IMR-90 (cell line): ENCODE data around the gene FER. TPM values are rescaled to one million over a fixed set of nuclear protein-coding genes. Genes with fewer than 3 reads are reported as not detected.

ENCODE experiments used
- ATAC-seq: fragments of 200-7000 bp; cut with Tn5 transposase; 2 replicates; pipeline ENCODE4 v1.9.1; 2020; ENCODE audit warnings: low read depth, mild to moderate bottlenecking, moderate library complexity
- BruUV-seq: library from RNA; stranded (reverse); fragments of 400-500 nt; replicated peaks from 2 replicates; lab custom pipeline; 2021; lab: Mats Ljungman, UMichigan
- CTCF ChIA-PET: fragments of 300-600 bp; formaldehyde crosslinking; extraction: SDS; loops from one replicate; lab custom pipeline; 2021; ENCODE audit warnings: antibody characterized with exemption; lab: Yijun Ruan, JAX
- POLR2A ChIA-PET: fragments of 300-600 bp; sonication (Branson Sonifier 250); formaldehyde crosslinking; loops from one replicate; lab custom pipeline; 2022; ENCODE audit warnings: antibody characterized with exemption; ENCODE audit not compliant: unreplicated experiment; lab: Charles Lee
- DNase-seq: peaks from one replicate; pipeline ENCODE4 v3.0.0; 2013
- H2AFZ ChIP-seq: replicated peaks from 2 replicates; pipeline ENCODE3; 2013; ENCODE audit warnings: low read length, mild to moderate bottlenecking; ENCODE audit not compliant: poor library complexity
- H2AK5ac ChIP-seq: 2 replicates; pipeline ENCODE4 v1.6.1; 2013; ENCODE audit warnings: low read depth, low read length, inconsistent platforms
- H2AK9ac ChIP-seq: replicated peaks from 2 replicates; pipeline ENCODE3; 2013; ENCODE audit warnings: mild to moderate bottlenecking, low read depth, low read length, moderate library complexity; ENCODE audit not compliant: poor library complexity
- H2BK120ac ChIP-seq: 2 replicates; pipeline ENCODE4 v1.6.1; 2013; ENCODE audit warnings: low read depth, low read length, inconsistent platforms
- H2BK15ac ChIP-seq: 3 replicates; pipeline ENCODE4 v1.6.1; 2013; ENCODE audit warnings: low read depth, low read length, inconsistent platforms
- H2BK20ac ChIP-seq: 2 replicates; pipeline ENCODE4 v1.6.1; 2013; ENCODE audit warnings: low read depth, mild to moderate bottlenecking, inconsistent platforms, low read length, moderate library complexity
- H2BK5ac ChIP-seq: 2 replicates; pipeline ENCODE4 v1.6.1; 2013; ENCODE audit warnings: mild to moderate bottlenecking, low read depth, low read length, inconsistent platforms; ENCODE audit not compliant: poor library complexity, severe bottlenecking
- H3K14ac ChIP-seq: replicated peaks from 2 replicates; pipeline ENCODE4 v1.6.1; 2013; ENCODE audit warnings: low read depth, low read length, inconsistent platforms
- H3K18ac ChIP-seq: 2 replicates; pipeline ENCODE4 v1.6.1; 2013; ENCODE audit warnings: low read depth, low read length, control low read depth
- H3K23ac ChIP-seq: 2 replicates; pipeline ENCODE4 v1.6.1; 2013; ENCODE audit warnings: low read depth, low read length, inconsistent platforms
- H3K27ac ChIP-seq: 2 replicates; pipeline ENCODE4 v1.5.1; 2013; ENCODE audit warnings: mild to moderate bottlenecking, control low read depth, low read length; ENCODE audit not compliant: insufficient read depth
- H3K27me3 ChIP-seq: 2 replicates; pipeline ENCODE4 v1.6.1; 2013; ENCODE audit warnings: low read length; ENCODE audit not compliant: control insufficient read depth, insufficient read depth
- H3K36me3 ChIP-seq: 2 replicates; pipeline ENCODE4 v1.6.1; 2013; ENCODE audit warnings: low read length, mixed read lengths; ENCODE audit not compliant: control insufficient read depth, insufficient read depth
- H3K4ac ChIP-seq: 2 replicates; pipeline ENCODE4 v1.6.1; 2013; ENCODE audit warnings: low read depth, low read length, inconsistent platforms
- H3K4me1 ChIP-seq: 2 replicates; pipeline ENCODE4 v1.6.1; 2013; ENCODE audit warnings: low read length, mixed read lengths; ENCODE audit not compliant: control insufficient read depth, insufficient read depth
- H3K4me2 ChIP-seq: 2 replicates; pipeline ENCODE4 v1.6.1; 2013; ENCODE audit warnings: low read depth, mild to moderate bottlenecking, control low read depth, low read length, moderate library complexity
- H3K4me3 ChIP-seq: 2 replicates; pipeline ENCODE4 v1.5.1; 2013; ENCODE audit warnings: low read depth, mild to moderate bottlenecking, control low read depth, low read length, moderate library complexity; ENCODE audit not compliant: insufficient read depth
- H3K56ac ChIP-seq: 2 replicates; pipeline ENCODE4 v1.6.1; 2013; ENCODE audit warnings: low read length, inconsistent platforms; ENCODE audit not compliant: insufficient read depth; ENCODE audit errors: extremely low read depth
- H3K79me1 ChIP-seq, 2 experiments: 2 replicates each; pipeline ENCODE4 v1.6.1; 2013; ENCODE audit warnings: low read length in 2 of 2, inconsistent platforms in 1 of 2, low read depth in 1 of 2
- H3K9ac ChIP-seq: 2 replicates; pipeline ENCODE4 v1.6.1; 2013; ENCODE audit warnings: low read depth, low read length, control low read depth
- H3K9me1 ChIP-seq: 2 replicates; pipeline ENCODE4 v1.6.1; 2013; ENCODE audit warnings: low read length, inconsistent platforms; ENCODE audit not compliant: insufficient read depth
- H3K9me3 ChIP-seq: 2 replicates; pipeline ENCODE4 v1.6.1; 2013; ENCODE audit warnings: low read length; ENCODE audit not compliant: control insufficient read depth, insufficient read depth
- H4K20me1 ChIP-seq: 2 replicates; pipeline ENCODE4 v1.6.1; 2013; ENCODE audit warnings: low read length, inconsistent platforms; ENCODE audit not compliant: insufficient read depth
- H4K5ac ChIP-seq: 2 replicates; pipeline ENCODE4 v1.6.1; 2013; ENCODE audit warnings: mild to moderate bottlenecking, low read depth, low read length, control low read depth
- H4K8ac ChIP-seq, 2 experiments: 2 replicates each; pipeline ENCODE4 v1.6.1; 2013; ENCODE audit warnings: low read depth in 2 of 2, low read length in 2 of 2, control low read depth in 1 of 2, inconsistent platforms in 1 of 2
- H4K91ac ChIP-seq: 2 replicates; pipeline ENCODE4 v1.6.1; 2013; ENCODE audit warnings: low read depth, low read length, inconsistent platforms; ENCODE audit not compliant: insufficient read depth
- BHLHE40 ChIP-seq: fragments of 150-350 bp; IDR thresholded peaks from 2 replicates; pipeline ENCODE4 v1.6.1; 2016; ENCODE audit warnings: mild to moderate bottlenecking, low read depth, low read length
- CEBPB ChIP-seq: IDR thresholded peaks from 2 replicates; pipeline ENCODE4 v1.6.1; 2012; ENCODE audit warnings: low read depth, low read length, improper control_type of control experiment
- CHD1 ChIP-seq: IDR thresholded peaks from 2 replicates; pipeline ENCODE4 v1.6.1; 2012; ENCODE audit warnings: low read depth, low read length, improper control_type of control experiment
- FOS ChIP-seq: fragments of 150-350 bp; IDR thresholded peaks from 2 replicates; pipeline ENCODE4 v1.6.1; 2016; ENCODE audit warnings: low read depth, low read length
- MAFK ChIP-seq: IDR thresholded peaks from 2 replicates; pipeline ENCODE4 v1.6.1; 2012; ENCODE audit warnings: low read depth, low read length, improper control_type of control experiment
- MAZ ChIP-seq: IDR thresholded peaks from 2 replicates; pipeline ENCODE4 v1.6.1; 2012; ENCODE audit warnings: low read depth, mild to moderate bottlenecking, low read length, improper control_type of control experiment, moderate library complexity, borderline replicate concordance
- MXI1 ChIP-seq: IDR thresholded peaks from 2 replicates; pipeline ENCODE4 v1.6.1; 2012; ENCODE audit warnings: low read depth, mild to moderate bottlenecking, low read length, moderate library complexity, borderline replicate concordance
- NFE2L2 ChIP-seq: fragments of 150-350 bp; IDR thresholded peaks from 2 replicates; pipeline ENCODE4 v1.6.1; 2016; ENCODE audit warnings: low read depth, mild to moderate bottlenecking, low read length
- POLR2A ChIP-seq: IDR thresholded peaks from 2 replicates; pipeline ENCODE4 v1.6.1; 2012; ENCODE audit warnings: mild to moderate bottlenecking, low read depth, low read length
- RAD21 ChIP-seq: IDR thresholded peaks from 2 replicates; pipeline ENCODE4 v1.6.1; 2012; ENCODE audit warnings: low read length, improper control_type of control experiment
- RCOR1 ChIP-seq: IDR thresholded peaks from 2 replicates; pipeline ENCODE4 v1.6.1; 2012; ENCODE audit warnings: mild to moderate bottlenecking, low read length, improper control_type of control experiment; ENCODE audit not compliant: insufficient replicate concordance
- RFX5 ChIP-seq: IDR thresholded peaks from 2 replicates; pipeline ENCODE4 v1.8.0; 2012; ENCODE audit warnings: low read depth, mild to moderate bottlenecking, low read length, moderate library complexity
- SMC3 ChIP-seq: fragments of 150-350 bp; IDR thresholded peaks from 2 replicates; pipeline ENCODE4 v1.6.1; 2016; ENCODE audit warnings: low read depth, mild to moderate bottlenecking, antibody characterized with exemption, low read length, moderate library complexity
- WGBS, 2 experiments: methylation state at CpG; one replicate each; pipeline versions ENCODE4 v1.1.5 to v1.1.7; 2013; ENCODE audit warnings: missing lambda C conversion rate in 2 of 2; ENCODE audit not compliant: insufficient read length in 1 of 2; ENCODE audit errors: extremely low coverage in 2 of 2; 5-methylcytosine and 5-hydroxymethylcytosine counted together
- dilution Hi-C: fragments of 300-500 bp; cut with HindIII; formaldehyde crosslinking; loops from one replicate; pipeline ENCODE4 v1.14.3; 2018; ENCODE audit warnings: low sequenced_read_pairs; ENCODE audit not compliant: unreplicated experiment
- in situ Hi-C: fragments of 300-500 bp; cut with MboI; formaldehyde crosslinking; loops from 3 replicates; pipeline ENCODE4 v1.14.3; 2019; ENCODE audit warnings: low sequenced_read_pairs, inconsistent platforms, mixed read lengths
- intact Hi-C: fragments of 100-400 bp; cut with micrococcal nuclease; formaldehyde crosslinking; loops from 2 replicates; pipeline ENCODE4 v1.10.0; 2022
- polyA plus RNA-seq, 3 experiments: library from polyadenylated mRNA; depleted of rRNA; stranded (reverse); fragments of >200 nt; gene quantifications; 2 replicates each; pipeline ENCODE4 v1.2.3, GENCODE V29; 2012; ENCODE audit warnings: low replicate concordance in 1 of 3
- total RNA-seq: library from RNA; depleted of rRNA; stranded (reverse); fragments of >200 nt; gene quantifications from 2 replicates; pipeline ENCODE4 v1.2.3, GENCODE V29; 2012
- TF ChIP-seq, protein P1 (sequence below): conservative IDR thresholded peaks from 2 replicates; pipeline ENCODE4 v1.5.1; 2012; ENCODE audit warnings: mild to moderate bottlenecking, low read depth, low read length, improper control_type of control experiment
- TF ChIP-seq, protein P2 (sequence below): fragments of 150-350 bp; IDR thresholded peaks from 2 replicates; pipeline ENCODE4 v1.6.1; 2016; ENCODE audit warnings: low read depth, mild to moderate bottlenecking, low read length, moderate library complexity, borderline replicate concordance
- TF ChIP-seq, protein P3 (sequence below): fragments of 150-350 bp; IDR thresholded peaks from 2 replicates; pipeline ENCODE4 v1.6.1; 2017; ENCODE audit warnings: mild to moderate bottlenecking, antibody characterized with exemption, low read length, low read depth

Gene FER
- total and polyA plus RNA-seq, 2 of the 4 experiments (the other 2 are of a cell fraction) = 3.5 to 32.4 TPM

DNA sequence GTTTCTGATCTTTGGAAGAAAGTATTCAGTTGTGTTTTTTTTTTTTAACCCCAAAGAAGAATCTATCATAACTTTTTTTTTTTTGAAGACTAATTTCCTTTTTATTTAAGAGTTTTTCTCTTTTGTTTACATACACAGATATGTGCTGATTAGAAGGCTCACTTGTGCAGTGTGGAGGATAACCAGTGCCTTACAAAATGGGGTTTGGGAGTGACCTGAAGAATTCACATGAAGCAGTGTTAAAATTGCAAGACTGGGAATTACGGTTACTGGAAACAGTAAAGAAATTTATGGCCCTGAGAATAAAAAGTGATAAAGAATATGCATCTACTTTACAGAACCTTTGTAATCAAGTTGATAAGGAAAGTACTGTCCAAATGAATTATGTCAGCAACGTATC lies 50.3 kb downstream of the FER start:
- no peak overlapping the region for H3K4me2 ChIP-seq
- no peak overlapping the region for H3K9ac ChIP-seq
- H4K8ac ChIP-seq = no peak overlapping the region
- no peak overlapping the region for H3K27ac ChIP-seq
- H3K79me1 ChIP-seq = peaks cover 33 to 56% of the 10 kb centered on the region in 2 experiments
- no peak overlapping the region for H3K14ac ChIP-seq
- no peak overlapping the region for H2BK120ac ChIP-seq
- ATAC-seq (no peak), DNase-seq (no peak)
- H2AFZ ChIP-seq = no peak overlapping the region
- H3K4me3 ChIP-seq = no peak overlapping the region
- no peak overlapping the region for H3K18ac ChIP-seq
- no peaks in the 10 kb centered on the region for H3K36me3 ChIP-seq
- ChIA-PET CTCF (no interaction called here), POLR2A (no interaction called here)
- TF ChIP-seq MXI1 (no peak), RFX5 (no peak), MAFK (no peak), SMC3 (no peak), RAD21 (no peak), CHD1 (no peak), MAZ (no peak), FOS (no peak), CEBPB (no peak), BHLHE40 (no peak), NFE2L2 (no peak), RCOR1 (no peak), POLR2A (no peak)
- TF ChIP-seq, protein P1, sequence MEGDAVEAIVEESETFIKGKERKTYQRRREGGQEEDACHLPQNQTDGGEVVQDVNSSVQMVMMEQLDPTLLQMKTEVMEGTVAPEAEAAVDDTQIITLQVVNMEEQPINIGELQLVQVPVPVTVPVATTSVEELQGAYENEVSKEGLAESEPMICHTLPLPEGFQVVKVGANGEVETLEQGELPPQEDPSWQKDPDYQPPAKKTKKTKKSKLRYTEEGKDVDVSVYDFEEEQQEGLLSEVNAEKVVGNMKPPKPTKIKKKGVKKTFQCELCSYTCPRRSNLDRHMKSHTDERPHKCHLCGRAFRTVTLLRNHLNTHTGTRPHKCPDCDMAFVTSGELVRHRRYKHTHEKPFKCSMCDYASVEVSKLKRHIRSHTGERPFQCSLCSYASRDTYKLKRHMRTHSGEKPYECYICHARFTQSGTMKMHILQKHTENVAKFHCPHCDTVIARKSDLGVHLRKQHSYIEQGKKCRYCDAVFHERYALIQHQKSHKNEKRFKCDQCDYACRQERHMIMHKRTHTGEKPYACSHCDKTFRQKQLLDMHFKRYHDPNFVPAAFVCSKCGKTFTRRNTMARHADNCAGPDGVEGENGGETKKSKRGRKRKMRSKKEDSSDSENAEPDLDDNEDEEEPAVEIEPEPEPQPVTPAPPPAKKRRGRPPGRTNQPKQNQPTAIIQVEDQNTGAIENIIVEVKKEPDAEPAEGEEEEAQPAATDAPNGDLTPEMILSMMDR = no peak
- TF ChIP-seq, protein P2, sequence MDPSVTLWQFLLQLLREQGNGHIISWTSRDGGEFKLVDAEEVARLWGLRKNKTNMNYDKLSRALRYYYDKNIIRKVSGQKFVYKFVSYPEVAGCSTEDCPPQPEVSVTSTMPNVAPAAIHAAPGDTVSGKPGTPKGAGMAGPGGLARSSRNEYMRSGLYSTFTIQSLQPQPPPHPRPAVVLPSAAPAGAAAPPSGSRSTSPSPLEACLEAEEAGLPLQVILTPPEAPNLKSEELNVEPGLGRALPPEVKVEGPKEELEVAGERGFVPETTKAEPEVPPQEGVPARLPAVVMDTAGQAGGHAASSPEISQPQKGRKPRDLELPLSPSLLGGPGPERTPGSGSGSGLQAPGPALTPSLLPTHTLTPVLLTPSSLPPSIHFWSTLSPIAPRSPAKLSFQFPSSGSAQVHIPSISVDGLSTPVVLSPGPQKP = no peak
- TF ChIP-seq, protein P3, sequence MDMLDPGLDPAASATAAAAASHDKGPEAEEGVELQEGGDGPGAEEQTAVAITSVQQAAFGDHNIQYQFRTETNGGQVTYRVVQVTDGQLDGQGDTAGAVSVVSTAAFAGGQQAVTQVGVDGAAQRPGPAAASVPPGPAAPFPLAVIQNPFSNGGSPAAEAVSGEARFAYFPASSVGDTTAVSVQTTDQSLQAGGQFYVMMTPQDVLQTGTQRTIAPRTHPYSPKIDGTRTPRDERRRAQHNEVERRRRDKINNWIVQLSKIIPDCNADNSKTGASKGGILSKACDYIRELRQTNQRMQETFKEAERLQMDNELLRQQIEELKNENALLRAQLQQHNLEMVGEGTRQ = no peak
- H3K56ac ChIP-seq = no peak overlapping the region; the same call in 1 of the 2 replicates
- peaks cover 12% of the 10 kb centered on the region for H3K4me1 ChIP-seq
- H2AK9ac ChIP-seq = no peak overlapping the region
- H2BK15ac ChIP-seq = no peak overlapping the region; the same call in 2 of the 3 replicates
- BruUV-seq = no TSS peak
- no peaks in the 10 kb centered on the region for H4K20me1 ChIP-seq
- no peak overlapping the region for H3K4ac ChIP-seq
- no peaks in the 10 kb centered on the region; the same call in 1 of the 2 replicates for H3K9me3 ChIP-seq
- no peak overlapping the region for H4K91ac ChIP-seq
- no peak overlapping the region for H2AK5ac ChIP-seq
- no CpG with 5 or more reads among the region's 2 CpGs for WGBS, 2 experiments
- H3K27me3 ChIP-seq = no peaks in the 10 kb centered on the region
- 0 out of 2 replicates have a peak, but pooled peaks cover 4% of the 10 kb centered on the region for H3K9me1 ChIP-seq
- in situ Hi-C loops (no loop called here), intact Hi-C loops (no loop called here), dilution Hi-C loops (no loop called here)
- H2BK5ac ChIP-seq = no peak overlapping the region
- H4K5ac ChIP-seq = no peak overlapping the region
- H2BK20ac ChIP-seq = no peak overlapping the region
- no peak overlapping the region for H3K23ac ChIP-seq
